T-helper 2 cell treated with Interferon-gamma antibody and Interleukin-4, amounts not matched to agents 5 μg/mL and 100 μg/mL, for 36 hours (primary cell): ENCODE results near the gene ROBO1.
"Not testable (repeated sequence)": the region's sequence is repeated elsewhere in the genome, so short reads cannot be mapped to it uniquely, and the experiment has no call there.

Source experiments
- DNase-seq: peaks from one replicate; pipeline ENCODE4 v3.0.0; 2021; ENCODE audit warnings: low spot score
- H3K27ac Mint-ChIP-seq: one replicate; pipeline ENCODE4 v1.8.0; 2021; ENCODE audit warnings: mild to moderate bottlenecking, mixed read lengths
- H3K27me3 Mint-ChIP-seq: one replicate; pipeline ENCODE4 v1.8.0; 2021; ENCODE audit warnings: low read depth, mixed read lengths
- H3K36me3 Mint-ChIP-seq: one replicate; pipeline ENCODE4 v1.8.0; 2021; ENCODE audit warnings: low read depth, mixed read lengths
- H3K4me1 Mint-ChIP-seq: one replicate; pipeline ENCODE4 v1.8.0; 2021; ENCODE audit warnings: low read depth, mixed read lengths
- H3K4me3 Mint-ChIP-seq: one replicate; pipeline ENCODE4 v1.8.0; 2022; ENCODE audit warnings: mild to moderate bottlenecking, moderate library complexity, mixed read lengths
- H3K9me3 Mint-ChIP-seq: one replicate; pipeline ENCODE4 v1.8.0; 2021; ENCODE audit warnings: mixed read lengths

ROBO1 gene

GRCh38 chr3:78728406-78729145 is 1039.2 kb downstream of the ROBO1 start:
- Mint-ChIP-seq H3K36me3 (no peaks in the 10 kb centered on the region), H3K27ac (no peak overlapping the region), H3K4me3 (no peak overlapping the region), H3K9me3 (peaks cover 4% of the 10 kb centered on the region), H3K4me1 (no peaks in the 10 kb centered on the region), H3K27me3 (no peaks in the 10 kb centered on the region)
- no peak for DNase-seq

GRCh38 chr3:78726545-78726944 is 1041.3 kb downstream of the ROBO1 start:
- no peaks in the 10 kb centered on the region for H3K27me3 Mint-ChIP-seq
- H3K4me3 Mint-ChIP-seq: no peak overlapping the region
- no peaks in the 10 kb centered on the region for H3K36me3 Mint-ChIP-seq
- DNase-seq: no peak
- no peak overlapping the region for H3K27ac Mint-ChIP-seq
- no peaks in the 10 kb centered on the region for H3K4me1 Mint-ChIP-seq
- H3K9me3 Mint-ChIP-seq: no peaks in the 10 kb centered on the region

GRCh38 chr3:78725703-78726246 is 1042.0 kb downstream of the ROBO1 start:
- Mint-ChIP-seq H3K36me3 (no peaks in the 10 kb centered on the region), H3K9me3 (no peaks in the 10 kb centered on the region), H3K4me3 (no peak overlapping the region), H3K27ac (no peak overlapping the region), H3K27me3 (no peaks in the 10 kb centered on the region), H3K4me1 (no peaks in the 10 kb centered on the region)
- no peak for DNase-seq

- Mint-ChIP-seq H3K27me3 (no peaks in the 10 kb centered on the region), H3K4me1 (no peaks in the 10 kb centered on the region), H3K9me3 (no peaks in the 10 kb centered on the region), H3K4me3 (no peak overlapping the region), H3K27ac (no peak overlapping the region), H3K36me3 (no peaks in the 10 kb centered on the region)
- no peak for DNase-seq
These were observed 1042.9 kb downstream of the ROBO1 start for GRCh38 chr3:78724859-78725258.

- not testable (repeated sequence) for DNase-seq, H3K4me1 Mint-ChIP-seq, H3K9me3 Mint-ChIP-seq, H3K36me3 Mint-ChIP-seq, H3K27me3 Mint-ChIP-seq, H3K27ac Mint-ChIP-seq, H3K4me3 Mint-ChIP-seq
These were observed 1043.4 kb downstream of the ROBO1 start for GRCh38 chr3:78724364-78724763.

- H3K36me3 Mint-ChIP-seq: no peaks in the 10 kb centered on the region
- H3K27ac Mint-ChIP-seq: no peak overlapping the region
- no peaks in the 10 kb centered on the region for H3K27me3 Mint-ChIP-seq
- peaks cover 8% of the 10 kb centered on the region for H3K9me3 Mint-ChIP-seq
- no peak for DNase-seq
- H3K4me1 Mint-ChIP-seq: no peaks in the 10 kb centered on the region
- H3K4me3 Mint-ChIP-seq: no peak overlapping the region
These were observed 1045.8 kb downstream of the ROBO1 start for GRCh38 chr3:78721771-78722543.

- DNase-seq: no peak
- Mint-ChIP-seq H3K9me3 (peaks cover 14% of the 10 kb centered on the region), H3K27me3 (no peaks in the 10 kb centered on the region), H3K27ac (no peak overlapping the region), H3K4me1 (no peaks in the 10 kb centered on the region), H3K4me3 (no peak overlapping the region), H3K36me3 (no peaks in the 10 kb centered on the region)
These were observed 1049.1 kb downstream of the ROBO1 start for GRCh38 chr3:78718707-78719106.

- H3K36me3 Mint-ChIP-seq: no peaks in the 10 kb centered on the region
- H3K9me3 Mint-ChIP-seq: peaks cover 14% of the 10 kb centered on the region
- DNase-seq: no peak
- H3K27ac Mint-ChIP-seq: no peak overlapping the region
- H3K4me1 Mint-ChIP-seq: no peaks in the 10 kb centered on the region
- no peaks in the 10 kb centered on the region for H3K27me3 Mint-ChIP-seq
- H3K4me3 Mint-ChIP-seq: no peak overlapping the region
These were observed 1050.8 kb downstream of the ROBO1 start for GRCh38 chr3:78717041-78717440.

- Mint-ChIP-seq H3K36me3 (no peaks in the 10 kb centered on the region), H3K27me3 (no peaks in the 10 kb centered on the region), H3K4me1 (no peaks in the 10 kb centered on the region), H3K9me3 (peaks cover 14% of the 10 kb centered on the region), H3K27ac (no peak overlapping the region), H3K4me3 (no peak overlapping the region)
- DNase-seq: no peak
These were observed 1054.9 kb downstream of the ROBO1 start for GRCh38 chr3:78712941-78713340.

- Mint-ChIP-seq H3K27me3 (no peaks in the 10 kb centered on the region), H3K9me3 (peaks cover 9% of the 10 kb centered on the region), H3K4me1 (no peaks in the 10 kb centered on the region), H3K36me3 (no peaks in the 10 kb centered on the region), H3K27ac (no peak overlapping the region), H3K4me3 (no peak overlapping the region)
- no peak for DNase-seq
These were observed 1055.5 kb downstream of the ROBO1 start for GRCh38 chr3:78712270-78712669.

GRCh38 chr3:78708565-78709073 is 1059.2 kb downstream of the ROBO1 start:
- DNase-seq: no peak
- Mint-ChIP-seq H3K9me3 (no peaks in the 10 kb centered on the region), H3K4me1 (no peaks in the 10 kb centered on the region), H3K27me3 (no peaks in the 10 kb centered on the region), H3K4me3 (no peak overlapping the region), H3K27ac (no peak overlapping the region), H3K36me3 (no peaks in the 10 kb centered on the region)

- no peaks in the 10 kb centered on the region for H3K9me3 Mint-ChIP-seq
- H3K36me3 Mint-ChIP-seq: no peaks in the 10 kb centered on the region
- H3K4me1 Mint-ChIP-seq: no peaks in the 10 kb centered on the region
- H3K27me3 Mint-ChIP-seq: no peaks in the 10 kb centered on the region
- no peak overlapping the region for H3K27ac Mint-ChIP-seq
- no peak overlapping the region for H3K4me3 Mint-ChIP-seq
- no peak for DNase-seq
These were observed 1060.2 kb downstream of the ROBO1 start for GRCh38 chr3:78707609-78708008.

GRCh38 chr3:78706906-78707523 is 1060.8 kb downstream of the ROBO1 start:
- Mint-ChIP-seq H3K9me3 (no peaks in the 10 kb centered on the region), H3K4me1 (no peaks in the 10 kb centered on the region), H3K4me3 (no peak overlapping the region), H3K27ac (no peak overlapping the region), H3K36me3 (no peaks in the 10 kb centered on the region), H3K27me3 (no peaks in the 10 kb centered on the region)
- DNase-seq: no peak

- no peaks in the 10 kb centered on the region for H3K27me3 Mint-ChIP-seq
- H3K9me3 Mint-ChIP-seq: no peaks in the 10 kb centered on the region
- DNase-seq: no peak
- H3K4me3 Mint-ChIP-seq: no peak overlapping the region
- no peaks in the 10 kb centered on the region for H3K4me1 Mint-ChIP-seq
- H3K36me3 Mint-ChIP-seq: no peaks in the 10 kb centered on the region
- H3K27ac Mint-ChIP-seq: no peak overlapping the region
These were observed 1063.9 kb downstream of the ROBO1 start for GRCh38 chr3:78703944-78704343.
